ENCODE data around the gene PRPF31. TPM values are rescaled to one million over a fixed set of nuclear protein-coding genes. Genes with fewer than 3 reads are reported as not detected.

Gene PRPF31
- total and polyA plus RNA-seq, 9 of the 15 experiments (the other 6 are each of a cell fraction or from before 2014, with no cell fraction given) = 5.8 to 92.2 (median 69.2) TPM

DNA sequence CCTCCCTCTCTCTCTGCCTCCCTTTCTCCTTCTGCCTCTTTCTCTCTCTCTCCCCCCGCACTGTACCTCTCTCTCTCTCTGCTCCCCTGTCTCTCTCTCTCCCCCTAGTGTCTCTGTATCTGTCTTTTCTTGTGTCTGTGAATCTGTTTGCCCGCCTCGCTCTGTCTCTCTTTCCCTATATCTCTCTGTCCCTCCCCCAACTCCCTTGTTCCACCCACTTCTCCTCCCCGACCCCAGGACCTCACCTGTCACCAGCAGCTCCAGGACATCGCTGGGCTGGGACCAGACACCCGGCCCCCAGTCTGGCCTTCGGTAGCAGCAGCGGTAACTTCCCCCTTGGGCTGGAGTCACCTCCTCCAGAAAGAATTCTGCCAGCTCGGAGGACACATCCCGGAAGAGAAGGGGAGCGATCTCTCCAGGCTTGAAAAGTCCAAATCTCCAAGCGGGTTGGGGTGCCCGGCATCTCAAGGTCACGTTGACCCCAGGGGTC, 18.9 kb upstream of the PRPF31 start (continued):
- TF ChIP-seq, protein P1, sequence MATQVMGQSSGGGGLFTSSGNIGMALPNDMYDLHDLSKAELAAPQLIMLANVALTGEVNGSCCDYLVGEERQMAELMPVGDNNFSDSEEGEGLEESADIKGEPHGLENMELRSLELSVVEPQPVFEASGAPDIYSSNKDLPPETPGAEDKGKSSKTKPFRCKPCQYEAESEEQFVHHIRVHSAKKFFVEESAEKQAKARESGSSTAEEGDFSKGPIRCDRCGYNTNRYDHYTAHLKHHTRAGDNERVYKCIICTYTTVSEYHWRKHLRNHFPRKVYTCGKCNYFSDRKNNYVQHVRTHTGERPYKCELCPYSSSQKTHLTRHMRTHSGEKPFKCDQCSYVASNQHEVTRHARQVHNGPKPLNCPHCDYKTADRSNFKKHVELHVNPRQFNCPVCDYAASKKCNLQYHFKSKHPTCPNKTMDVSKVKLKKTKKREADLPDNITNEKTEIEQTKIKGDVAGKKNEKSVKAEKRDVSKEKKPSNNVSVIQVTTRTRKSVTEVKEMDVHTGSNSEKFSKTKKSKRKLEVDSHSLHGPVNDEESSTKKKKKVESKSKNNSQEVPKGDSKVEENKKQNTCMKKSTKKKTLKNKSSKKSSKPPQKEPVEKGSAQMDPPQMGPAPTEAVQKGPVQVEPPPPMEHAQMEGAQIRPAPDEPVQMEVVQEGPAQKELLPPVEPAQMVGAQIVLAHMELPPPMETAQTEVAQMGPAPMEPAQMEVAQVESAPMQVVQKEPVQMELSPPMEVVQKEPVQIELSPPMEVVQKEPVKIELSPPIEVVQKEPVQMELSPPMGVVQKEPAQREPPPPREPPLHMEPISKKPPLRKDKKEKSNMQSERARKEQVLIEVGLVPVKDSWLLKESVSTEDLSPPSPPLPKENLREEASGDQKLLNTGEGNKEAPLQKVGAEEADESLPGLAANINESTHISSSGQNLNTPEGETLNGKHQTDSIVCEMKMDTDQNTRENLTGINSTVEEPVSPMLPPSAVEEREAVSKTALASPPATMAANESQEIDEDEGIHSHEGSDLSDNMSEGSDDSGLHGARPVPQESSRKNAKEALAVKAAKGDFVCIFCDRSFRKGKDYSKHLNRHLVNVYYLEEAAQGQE (IDR thresholded peaks at IDR 0.05; ENCODE audit: borderline replicate concordance) = no peak
- TF ChIP-seq, protein P1 (CRISPR knock-in tag; IDR thresholded peaks at IDR 0.05; ENCODE audit: low read depth) = no peak
- TF ChIP-seq, protein P2, sequence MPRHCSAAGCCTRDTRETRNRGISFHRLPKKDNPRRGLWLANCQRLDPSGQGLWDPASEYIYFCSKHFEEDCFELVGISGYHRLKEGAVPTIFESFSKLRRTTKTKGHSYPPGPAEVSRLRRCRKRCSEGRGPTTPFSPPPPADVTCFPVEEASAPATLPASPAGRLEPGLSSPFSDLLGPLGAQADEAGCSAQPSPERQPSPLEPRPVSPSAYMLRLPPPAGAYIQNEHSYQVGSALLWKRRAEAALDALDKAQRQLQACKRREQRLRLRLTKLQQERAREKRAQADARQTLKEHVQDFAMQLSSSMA (CRISPR knock-in tag; IDR thresholded peaks at IDR 0.05) = no peak
- TF ChIP-seq ZNF347 (CRISPR knock-in tag; IDR thresholded peaks at IDR 0.05; ENCODE audit: low read depth) (no peak), SNIP1 (IDR thresholded peaks at IDR 0.05; ENCODE audit: low read depth) (no peak), JUND (IDR thresholded peaks at IDR 0.05; ENCODE audit: borderline replicate concordance, low read depth, low read length) (no peak), JUND (tag; IDR thresholded peaks at IDR 0.05; ENCODE audit: borderline replicate concordance, low read depth, low read length) (no peak), EZH2 (IDR thresholded peaks at IDR 0.05; ENCODE audit: borderline replicate concordance, low read depth, low read length) (no peak), EHMT2 (IDR thresholded peaks at IDR 0.05) (0 out of 2 replicates have a peak, but pooled peaks have one; percentile 30), POU5F1 (IDR thresholded peaks at IDR 0.05; ENCODE audit: borderline replicate concordance, low read depth, low read length, partially characterized antibody) (no peak), ZBTB8A (IDR thresholded peaks at IDR 0.05; ENCODE audit: partially characterized antibody) (no peak), STAG1 (CRISPR knock-in tag; IDR thresholded peaks at IDR 0.05; ENCODE audit: borderline replicate concordance) (no peak), HMG20B (CRISPR knock-in tag; IDR thresholded peaks at IDR 0.05) (no peak), ZNF583 (CRISPR knock-in tag; IDR thresholded peaks at IDR 0.05) (no peak)
- TF ChIP-seq, protein P3, sequence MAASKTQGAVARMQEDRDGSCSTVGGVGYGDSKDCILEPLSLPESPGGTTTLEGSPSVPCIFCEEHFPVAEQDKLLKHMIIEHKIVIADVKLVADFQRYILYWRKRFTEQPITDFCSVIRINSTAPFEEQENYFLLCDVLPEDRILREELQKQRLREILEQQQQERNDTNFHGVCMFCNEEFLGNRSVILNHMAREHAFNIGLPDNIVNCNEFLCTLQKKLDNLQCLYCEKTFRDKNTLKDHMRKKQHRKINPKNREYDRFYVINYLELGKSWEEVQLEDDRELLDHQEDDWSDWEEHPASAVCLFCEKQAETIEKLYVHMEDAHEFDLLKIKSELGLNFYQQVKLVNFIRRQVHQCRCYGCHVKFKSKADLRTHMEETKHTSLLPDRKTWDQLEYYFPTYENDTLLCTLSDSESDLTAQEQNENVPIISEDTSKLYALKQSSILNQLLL (CRISPR knock-in tag; IDR thresholded peaks at IDR 0.05; ENCODE audit: borderline replicate concordance) = no peak
- TF ChIP-seq, protein P4, sequence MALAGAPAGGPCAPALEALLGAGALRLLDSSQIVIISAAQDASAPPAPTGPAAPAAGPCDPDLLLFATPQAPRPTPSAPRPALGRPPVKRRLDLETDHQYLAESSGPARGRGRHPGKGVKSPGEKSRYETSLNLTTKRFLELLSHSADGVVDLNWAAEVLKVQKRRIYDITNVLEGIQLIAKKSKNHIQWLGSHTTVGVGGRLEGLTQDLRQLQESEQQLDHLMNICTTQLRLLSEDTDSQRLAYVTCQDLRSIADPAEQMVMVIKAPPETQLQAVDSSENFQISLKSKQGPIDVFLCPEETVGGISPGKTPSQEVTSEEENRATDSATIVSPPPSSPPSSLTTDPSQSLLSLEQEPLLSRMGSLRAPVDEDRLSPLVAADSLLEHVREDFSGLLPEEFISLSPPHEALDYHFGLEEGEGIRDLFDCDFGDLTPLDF (CRISPR knock-in tag; IDR thresholded peaks at IDR 0.05) = no peak
- TF ChIP-seq, protein P5, sequence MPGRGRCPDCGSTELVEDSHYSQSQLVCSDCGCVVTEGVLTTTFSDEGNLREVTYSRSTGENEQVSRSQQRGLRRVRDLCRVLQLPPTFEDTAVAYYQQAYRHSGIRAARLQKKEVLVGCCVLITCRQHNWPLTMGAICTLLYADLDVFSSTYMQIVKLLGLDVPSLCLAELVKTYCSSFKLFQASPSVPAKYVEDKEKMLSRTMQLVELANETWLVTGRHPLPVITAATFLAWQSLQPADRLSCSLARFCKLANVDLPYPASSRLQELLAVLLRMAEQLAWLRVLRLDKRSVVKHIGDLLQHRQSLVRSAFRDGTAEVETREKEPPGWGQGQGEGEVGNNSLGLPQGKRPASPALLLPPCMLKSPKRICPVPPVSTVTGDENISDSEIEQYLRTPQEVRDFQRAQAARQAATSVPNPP (IDR thresholded peaks at IDR 0.05; ENCODE audit: borderline replicate concordance, insufficient read depth, insufficient read length) = no peak
